Subcutaneous adipose tissue (tissue), 4 donors: ENCODE data around the gene KIAA1328. TPM values are rescaled to one million over a fixed set of nuclear protein-coding genes. Genes with fewer than 3 reads are reported as not detected.

ENCODE experiments used
- total RNA-seq, 4 donors: library from RNA; depleted of rRNA; stranded (reverse); fragments of >200 nt; gene quantifications; one replicate each; pipeline ENCODE4 v1.1.0, GENCODE V29; 2016
- TF ChIP-seq, protein P1 (sequence below): fragments of 450-650 bp; IDR thresholded peaks from one replicate; pipeline ENCODE4 v1.5.1; 2016; ENCODE audit warnings: low read depth, mild to moderate bottlenecking, control low read depth, antibody characterized with exemption, moderate library complexity

The KIAA1328 gene
- total RNA-seq, 4 donors from 2014 or later, result 15.0 to 22.8 (median 18.9) TPM

DNA sequence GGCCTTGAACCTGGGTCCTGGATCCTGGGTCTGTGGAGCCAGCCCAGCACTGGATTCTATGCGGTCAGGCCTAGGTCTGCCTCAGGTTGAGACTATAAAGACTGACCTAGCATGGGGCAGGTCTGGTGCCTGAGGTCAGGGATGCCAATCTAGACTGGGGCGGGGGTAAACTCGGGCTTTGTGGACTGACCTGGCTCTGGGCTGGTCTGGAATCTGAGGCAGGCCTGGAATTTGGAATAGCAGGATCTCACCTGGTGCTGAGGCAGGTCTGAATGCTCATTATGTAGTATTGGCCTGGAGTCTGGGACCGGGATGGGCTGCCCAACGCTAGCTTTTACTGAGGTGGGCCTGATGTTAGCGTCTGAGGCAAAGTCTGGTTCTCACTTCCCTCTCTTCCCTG lies 256.0 kb downstream of the KIAA1328 start:
- TF ChIP-seq, protein P1, sequence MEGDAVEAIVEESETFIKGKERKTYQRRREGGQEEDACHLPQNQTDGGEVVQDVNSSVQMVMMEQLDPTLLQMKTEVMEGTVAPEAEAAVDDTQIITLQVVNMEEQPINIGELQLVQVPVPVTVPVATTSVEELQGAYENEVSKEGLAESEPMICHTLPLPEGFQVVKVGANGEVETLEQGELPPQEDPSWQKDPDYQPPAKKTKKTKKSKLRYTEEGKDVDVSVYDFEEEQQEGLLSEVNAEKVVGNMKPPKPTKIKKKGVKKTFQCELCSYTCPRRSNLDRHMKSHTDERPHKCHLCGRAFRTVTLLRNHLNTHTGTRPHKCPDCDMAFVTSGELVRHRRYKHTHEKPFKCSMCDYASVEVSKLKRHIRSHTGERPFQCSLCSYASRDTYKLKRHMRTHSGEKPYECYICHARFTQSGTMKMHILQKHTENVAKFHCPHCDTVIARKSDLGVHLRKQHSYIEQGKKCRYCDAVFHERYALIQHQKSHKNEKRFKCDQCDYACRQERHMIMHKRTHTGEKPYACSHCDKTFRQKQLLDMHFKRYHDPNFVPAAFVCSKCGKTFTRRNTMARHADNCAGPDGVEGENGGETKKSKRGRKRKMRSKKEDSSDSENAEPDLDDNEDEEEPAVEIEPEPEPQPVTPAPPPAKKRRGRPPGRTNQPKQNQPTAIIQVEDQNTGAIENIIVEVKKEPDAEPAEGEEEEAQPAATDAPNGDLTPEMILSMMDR, result no peak

DNA sequence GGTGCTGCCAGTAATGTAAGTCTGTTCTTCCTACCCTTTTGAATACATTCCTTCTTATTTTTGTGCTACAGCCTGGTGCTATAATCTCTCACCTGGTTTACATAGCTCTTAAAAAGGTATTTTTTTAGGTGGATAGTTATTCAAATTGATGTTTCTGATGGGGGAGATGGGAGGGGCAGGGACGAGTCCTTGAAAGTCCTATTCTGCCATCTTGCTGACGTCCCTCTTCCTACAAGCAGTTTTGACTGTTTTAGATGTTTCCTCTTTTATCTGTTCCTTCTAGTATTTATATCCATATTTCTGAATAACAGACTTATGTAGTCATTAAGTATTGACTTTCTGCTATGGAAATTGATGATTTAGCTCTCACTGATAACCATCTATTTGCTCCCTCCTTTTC lies 256.4 kb downstream of the KIAA1328 start:
- TF ChIP-seq, protein P1, result no peak

DNA sequence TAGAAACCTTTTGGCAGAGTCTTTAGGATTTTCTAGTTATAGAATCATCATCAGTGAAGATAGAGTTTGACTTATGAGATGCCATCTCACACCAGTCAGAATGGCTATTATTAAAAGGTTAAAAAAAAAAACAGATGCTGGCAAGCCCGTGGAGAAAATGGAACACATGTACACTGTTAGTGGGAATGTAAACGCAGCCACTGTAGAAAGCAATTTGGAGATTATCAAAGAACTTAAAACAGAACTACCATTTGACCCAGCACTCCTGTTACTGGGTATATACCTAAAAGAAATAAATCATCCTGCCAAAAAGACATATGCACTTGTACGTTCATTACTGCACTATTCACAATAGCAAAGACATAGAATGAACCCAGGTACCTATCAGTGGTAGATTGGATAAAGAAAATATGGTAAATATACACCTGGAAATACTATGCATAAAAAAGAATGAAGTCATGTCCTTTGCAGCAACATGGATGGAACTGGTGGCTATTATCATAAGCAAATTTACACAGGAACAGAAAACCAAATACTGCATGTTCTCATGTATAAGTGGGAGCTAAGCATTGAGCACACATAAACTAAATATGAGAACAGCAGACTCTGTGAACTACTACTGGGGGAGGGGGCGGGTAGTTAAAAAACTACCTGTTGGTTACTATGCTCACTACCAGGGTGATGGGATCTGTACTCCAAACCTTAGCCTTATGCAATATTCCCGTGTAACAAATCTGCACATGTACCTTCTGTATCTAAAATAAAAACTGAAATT lies 279.0 kb downstream of the KIAA1328 start:
- TF ChIP-seq, protein P1, result no peak

DNA sequence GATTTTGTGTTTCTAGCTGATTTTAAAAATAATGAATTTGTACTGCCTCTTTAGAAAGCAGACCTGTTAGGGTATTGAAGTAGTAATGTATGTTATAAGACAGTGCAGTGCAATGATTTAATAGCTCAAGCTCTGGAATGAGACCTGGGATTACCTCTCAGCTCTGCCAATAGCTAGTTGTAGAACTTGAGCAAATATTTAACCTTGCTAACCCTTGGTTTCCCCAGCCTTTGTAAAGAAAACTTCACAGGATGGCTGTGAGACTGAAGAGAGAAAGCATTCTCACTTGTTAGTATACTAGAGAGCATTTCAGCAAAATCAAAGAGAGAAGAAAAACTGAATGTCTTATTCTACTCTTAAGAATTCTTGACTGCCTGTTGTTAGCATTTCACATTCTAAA lies 293.9 kb downstream of the KIAA1328 start:
- TF ChIP-seq, protein P1, result no peak

DNA sequence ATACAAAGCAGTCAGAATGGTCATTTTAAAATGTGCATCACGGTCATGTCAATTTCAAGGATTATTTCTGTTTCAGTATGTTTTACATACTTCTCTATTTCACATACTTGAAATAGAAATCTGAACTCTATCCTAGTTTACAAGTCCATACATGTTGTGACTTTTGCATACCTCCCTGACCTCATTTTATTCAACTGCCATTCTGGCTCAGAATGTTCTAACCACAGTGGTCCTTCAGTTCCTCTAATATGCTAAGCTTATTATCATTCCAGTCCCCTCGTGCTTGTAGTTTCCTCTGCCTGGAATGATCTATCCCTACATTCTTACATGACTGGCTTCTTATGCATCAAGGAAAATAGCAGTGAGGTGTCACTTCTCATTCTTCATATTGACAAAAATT lies 295.6 kb downstream of the KIAA1328 start:
- TF ChIP-seq, protein P1, result no peak

DNA sequence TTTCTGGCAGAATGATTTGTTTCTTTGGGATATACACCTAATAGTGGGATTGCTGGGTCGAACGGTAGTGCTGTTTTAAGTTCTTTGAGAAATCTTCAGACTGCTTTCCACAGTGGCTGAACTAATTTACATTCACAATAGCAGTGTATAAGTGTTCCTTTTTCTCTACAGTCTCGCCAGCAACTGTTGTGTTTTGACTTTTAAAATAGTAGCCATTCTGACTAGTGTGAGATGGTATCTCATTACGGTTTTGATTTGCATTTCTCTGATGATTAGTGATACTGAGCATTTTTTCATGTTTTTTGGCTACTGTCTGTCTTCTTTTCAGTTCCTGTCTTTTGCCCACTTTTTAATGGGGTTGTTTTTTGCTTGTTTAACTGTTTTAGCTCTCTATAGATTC lies 306.2 kb downstream of the KIAA1328 start:
- TF ChIP-seq, protein P1, result no peak

DNA sequence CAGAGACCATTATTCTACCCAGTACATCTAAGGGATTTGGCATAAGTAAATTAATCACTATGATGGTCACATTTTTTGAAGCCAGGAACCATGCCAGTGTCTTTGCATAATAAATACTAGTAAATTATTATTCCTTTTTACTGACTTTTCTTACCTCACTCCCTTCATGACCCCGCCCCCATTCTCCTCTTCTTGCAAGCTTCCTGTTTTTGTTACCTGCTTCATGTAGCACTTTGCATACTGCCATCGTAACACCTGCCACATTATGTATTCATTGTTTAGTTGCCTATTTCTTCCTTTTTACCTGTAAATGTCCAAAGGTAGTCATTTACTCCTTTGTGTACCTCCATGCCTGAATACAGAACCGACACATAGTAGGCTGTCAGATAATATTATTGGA lies 309.5 kb downstream of the KIAA1328 start:
- TF ChIP-seq, protein P1, result no peak
